Measurements from ENCODE around the gene SPATA2L.

- TF ChIP-seq TAF1 (IDR thresholded peaks at IDR 0.05; ENCODE audit: low read depth, low read length) (no peak), POLR2AphosphoS5 (IDR thresholded peaks at IDR 0.05; ENCODE audit: low read depth, low read length) (no peak)
These were observed 31.8 kb upstream of the SPATA2L start for GRCh38 chr16:89733322-89733721.
